NCI-H187 treated with DMSO at 0.1 percent for 48 hours (cell line): ENCODE measurements around the gene LHX3.

ENCODE experiments used
- DNase-seq: peaks from one replicate; lab custom pipeline; 2025; lab: John Stamatoyannopoulos, UW

The LHX3 gene

GRCh38 chr9:136192289-136193126 lies 12.4 kb downstream of the LHX3 start:
- no peak for DNase-seq

DNA sequence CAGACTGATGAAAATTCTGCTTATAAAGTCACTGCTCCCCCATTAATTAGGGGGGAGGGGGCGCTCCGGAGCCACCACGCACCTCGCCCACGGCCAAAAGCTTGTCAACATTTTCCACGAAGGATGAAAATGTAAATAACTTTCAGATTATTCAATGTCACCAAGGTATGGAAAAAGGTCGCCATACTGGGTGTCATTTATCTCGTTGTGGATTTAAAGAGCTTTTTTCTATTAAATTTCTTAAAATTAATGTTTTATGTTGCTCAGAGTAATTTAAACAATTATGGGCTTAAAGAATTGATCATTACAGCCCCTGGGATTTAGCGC lies 13.0 kb downstream of the LHX3 start:
- DNase-seq = no peak

GRCh38 chr9:136191099-136191959 lies 13.6 kb downstream of the LHX3 start:
- no peak for DNase-seq

GRCh38 chr9:136190656-136191055 lies 14.3 kb downstream of the LHX3 start:
- DNase-seq = no peak

- DNase-seq = no peak
Measured at GRCh38 chr9:136190237-136190601, 14.7 kb downstream of the LHX3 start.

GRCh38 chr9:136189394-136190236 lies 15.3 kb downstream of the LHX3 start:
- no peak for DNase-seq

DNA sequence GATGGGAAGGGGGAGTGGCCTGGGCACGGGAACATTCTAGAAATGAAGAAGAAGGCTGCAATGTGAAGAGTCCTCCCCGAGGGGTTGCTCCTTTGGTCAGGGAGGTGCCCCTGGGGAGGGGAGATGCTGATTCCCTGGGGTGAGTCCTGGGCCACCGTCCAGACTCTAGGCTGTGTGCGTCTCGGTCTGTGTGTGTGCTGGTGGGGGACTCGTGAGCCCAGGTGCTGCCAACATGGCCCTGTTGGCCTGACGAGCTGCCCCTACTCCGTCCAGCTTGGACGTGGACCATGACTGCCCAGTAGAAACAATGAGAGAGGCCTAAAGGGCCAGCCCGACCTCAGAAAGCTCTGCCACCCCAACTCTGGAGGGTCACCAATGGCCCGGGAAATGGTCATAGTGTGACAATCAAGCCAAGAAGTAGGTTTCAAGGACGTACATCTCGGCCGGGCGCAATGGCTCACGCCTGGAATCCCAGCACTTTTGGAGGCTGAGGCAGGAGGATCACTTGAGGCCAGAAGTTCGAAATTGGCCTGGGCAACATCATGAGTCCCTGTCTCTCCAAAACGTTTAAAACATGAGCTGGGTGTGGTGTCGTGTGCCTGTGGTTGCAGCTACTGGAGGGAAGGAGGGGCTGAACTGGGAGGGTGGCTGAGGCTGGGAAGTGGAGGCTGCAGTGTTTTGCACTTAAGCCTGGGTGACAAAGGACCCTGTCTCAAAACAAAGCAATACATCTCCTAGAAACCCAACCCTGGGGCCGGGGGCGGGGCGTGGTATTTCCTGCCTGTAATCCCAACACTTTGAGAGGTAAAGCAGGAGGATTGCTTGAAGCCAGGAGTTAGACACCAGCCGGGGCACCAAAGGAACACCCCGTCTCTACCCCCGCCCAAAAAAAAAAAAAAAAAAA lies 17.0 kb downstream of the LHX3 start:
- no peak for DNase-seq

GRCh38 chr9:136187197-136187596 lies 17.7 kb downstream of the LHX3 start:
- no peak for DNase-seq

GRCh38 chr9:136186386-136186785 lies 18.5 kb downstream of the LHX3 start:
- no peak for DNase-seq

GRCh38 chr9:136185596-136186366 lies 19.1 kb downstream of the LHX3 start:
- no peak for DNase-seq

GRCh38 chr9:136185066-136185465 lies 19.9 kb downstream of the LHX3 start:
- no peak for DNase-seq

- no peak for DNase-seq
Measured at GRCh38 chr9:136182850-136183422, 22.0 kb downstream of the LHX3 start.

- DNase-seq = no peak
Measured at GRCh38 chr9:136182420-136182787, 22.5 kb downstream of the LHX3 start.

DNA sequence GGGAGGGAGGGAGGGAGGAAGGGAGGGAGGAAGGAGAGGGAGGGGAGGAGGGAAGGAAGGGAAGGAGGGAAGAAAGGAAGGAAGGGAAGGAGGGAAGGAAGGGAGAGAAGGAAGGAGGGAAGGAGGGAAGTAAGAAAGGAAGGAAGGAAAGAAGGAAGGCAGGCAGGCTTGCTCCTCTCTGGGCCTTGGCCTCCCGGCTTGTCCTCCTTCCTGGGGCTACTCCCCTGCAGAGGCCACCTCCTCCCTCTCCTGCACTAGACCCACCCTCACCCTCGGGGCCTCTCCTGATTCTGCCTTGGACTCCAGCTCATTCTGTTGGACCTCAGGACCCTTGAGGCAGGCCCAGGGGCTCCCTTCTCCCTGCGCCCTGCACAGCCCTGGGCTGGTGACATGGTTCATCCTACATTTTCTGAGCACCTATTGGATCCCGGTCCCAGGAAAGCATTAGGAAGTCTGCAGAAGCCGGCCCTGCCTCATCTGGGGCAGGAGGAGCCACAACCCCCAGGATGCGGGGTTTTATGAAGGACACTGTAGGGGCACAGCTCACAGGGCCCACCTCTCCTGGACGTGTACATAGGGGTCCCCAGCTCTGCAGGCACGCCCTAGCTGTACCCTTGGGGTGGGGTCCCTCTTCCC lies 23.0 kb downstream of the LHX3 start:
- no peak for DNase-seq

DNA sequence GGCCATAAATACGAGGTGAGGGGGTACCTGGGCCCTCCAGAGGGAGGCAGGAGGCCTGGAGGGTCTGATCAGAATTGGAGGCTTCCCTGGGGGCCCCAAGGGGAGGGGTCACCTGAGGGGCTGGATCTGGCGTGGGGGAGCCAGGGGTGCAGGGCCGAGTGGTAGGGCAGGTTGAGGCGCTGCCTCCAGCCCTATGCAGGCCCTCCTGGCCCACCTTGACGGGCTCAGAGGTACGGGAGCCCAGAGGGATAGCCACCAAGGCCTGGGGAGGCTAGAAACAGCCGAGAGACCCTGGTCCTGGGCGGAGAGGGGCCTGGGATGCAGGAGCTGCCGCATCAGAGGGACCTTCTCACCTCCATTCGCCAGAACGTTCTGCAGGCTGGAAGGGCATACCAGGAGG lies 24.3 kb downstream of the LHX3 start:
- DNase-seq = no peak

GRCh38 chr9:136179761-136180160 lies 25.2 kb downstream of the LHX3 start:
- no peak for DNase-seq

GRCh38 chr9:136179101-136179616 lies 25.8 kb downstream of the LHX3 start:
- no peak for DNase-seq

DNA sequence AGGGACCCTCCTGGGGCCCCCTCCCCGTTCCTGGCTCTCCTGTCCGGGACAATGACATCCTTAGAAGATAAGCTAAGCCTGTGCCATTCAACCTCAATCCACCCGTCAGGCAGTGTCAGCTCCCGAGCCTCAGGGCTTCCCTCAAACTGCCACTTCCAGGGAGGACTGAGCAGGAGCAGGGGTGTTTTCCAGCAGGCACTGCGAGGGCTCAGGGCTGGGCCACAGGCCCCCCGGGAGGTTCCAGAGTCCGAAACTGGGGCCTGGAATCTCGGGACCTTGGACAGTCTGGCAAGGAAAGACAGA lies 26.2 kb downstream of the LHX3 start:
- DNase-seq = no peak

- DNase-seq = no peak
Measured at GRCh38 chr9:136178061-136178772, 26.7 kb downstream of the LHX3 start.
